GM18498 (cell line): ENCODE data around the gene NSFL1C.

Source experiments
- ATAC-seq: cut with Tn5 transposase; IDR thresholded peaks from one replicate; pipeline ENCODE4 v1.9.1; 2021; ENCODE audit warnings: mild to moderate bottlenecking, moderate library complexity; ENCODE audit not compliant: unreplicated experiment

Gene NSFL1C

DNA sequence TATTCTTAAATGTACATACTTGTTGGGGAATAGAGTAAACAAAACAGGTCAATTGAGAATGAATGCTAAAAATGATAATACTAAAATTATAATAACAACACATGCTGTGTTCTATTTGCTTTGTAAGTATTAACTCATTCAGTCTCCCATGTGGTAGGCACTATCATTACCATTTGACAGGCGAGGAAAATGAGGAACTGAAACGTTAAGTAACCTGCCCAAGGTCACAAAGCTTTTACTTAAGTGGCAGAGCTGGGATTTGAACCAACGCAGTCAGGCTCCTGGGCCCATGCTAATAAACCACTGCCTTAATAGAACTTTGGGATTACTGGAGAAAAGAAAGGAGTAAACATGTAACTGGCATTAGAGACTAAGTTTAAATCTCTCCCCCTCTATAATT is 3.8 kb downstream of the NSFL1C start:
- no peak for ATAC-seq

DNA sequence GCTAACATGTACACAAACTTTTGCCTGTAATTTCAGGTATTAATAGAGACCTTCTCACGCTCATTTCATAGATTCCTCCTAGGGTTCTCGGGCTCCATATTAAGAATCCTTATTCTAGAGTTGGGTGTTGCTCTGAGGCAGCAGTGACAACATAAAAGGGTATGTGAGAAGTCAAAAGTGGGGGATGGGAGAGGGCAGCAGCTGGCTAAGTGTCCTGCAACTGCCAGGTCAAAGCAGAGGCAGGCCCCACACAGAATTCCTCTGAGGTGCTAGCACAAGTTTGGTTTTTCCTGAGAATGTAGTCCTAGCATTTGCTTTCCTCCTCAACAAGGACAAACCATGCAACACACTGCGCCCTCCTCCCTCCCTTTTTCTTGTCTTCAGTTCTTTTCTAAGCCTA is 4.6 kb downstream of the NSFL1C start:
- no peak for ATAC-seq

DNA sequence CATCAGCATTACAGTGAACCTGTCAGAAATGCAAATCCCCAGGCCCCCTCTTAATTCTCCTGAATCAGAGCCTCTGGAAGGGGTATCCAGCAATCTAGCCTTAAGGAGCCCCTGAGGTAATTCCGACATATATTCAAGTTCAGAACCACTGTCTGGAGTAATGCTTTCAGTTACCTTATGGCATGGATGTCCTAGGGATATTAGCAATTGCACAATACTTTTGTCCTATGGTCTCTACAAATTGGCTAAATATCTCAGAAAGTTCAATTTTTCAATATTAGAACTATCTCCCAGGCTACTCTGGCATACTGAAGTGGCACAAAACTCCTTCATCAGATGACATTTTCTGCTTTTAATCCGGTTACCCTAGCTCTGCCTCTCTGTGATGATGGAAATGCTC is 6.4 kb downstream of the NSFL1C start:
- no peak for ATAC-seq

DNA sequence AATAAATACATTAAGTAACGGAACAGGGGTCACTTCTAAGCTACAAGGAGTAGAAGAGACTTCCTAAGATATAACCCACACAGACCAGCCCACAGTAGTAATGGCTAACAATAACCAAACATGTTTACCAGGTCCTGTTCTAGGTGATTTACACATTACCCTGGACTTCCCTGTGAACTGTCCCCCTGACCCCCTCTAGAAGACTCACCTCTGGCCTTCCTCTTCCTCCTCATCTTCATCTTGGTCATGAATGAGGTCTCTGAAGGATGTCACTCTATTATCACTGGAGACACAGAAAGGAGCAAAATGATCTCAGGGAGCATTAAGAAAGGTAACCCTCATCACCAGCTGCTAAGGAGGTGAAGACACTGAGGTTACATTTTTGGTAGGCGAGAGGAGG is 8.7 kb downstream of the NSFL1C start:
- ATAC-seq = no peak

DNA sequence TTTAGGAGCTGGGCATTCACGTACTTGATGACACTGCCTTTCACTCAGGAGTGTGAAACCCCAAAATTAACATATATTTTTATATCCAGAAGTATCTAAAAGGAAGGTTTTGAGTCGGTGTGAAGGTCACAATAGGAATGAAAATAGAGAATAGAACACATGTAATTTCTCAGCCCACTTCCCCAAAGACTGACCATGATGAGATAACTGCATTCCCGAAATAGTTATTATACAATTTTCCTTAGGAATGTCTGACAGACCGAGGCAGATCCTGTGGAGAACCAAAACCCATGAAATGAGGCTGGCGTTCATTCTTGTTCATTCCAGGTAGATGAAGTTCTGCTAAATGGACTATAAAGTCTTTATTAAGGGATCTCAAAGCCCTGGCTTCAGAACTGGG is 10.3 kb downstream of the NSFL1C start:
- ATAC-seq = no peak

DNA sequence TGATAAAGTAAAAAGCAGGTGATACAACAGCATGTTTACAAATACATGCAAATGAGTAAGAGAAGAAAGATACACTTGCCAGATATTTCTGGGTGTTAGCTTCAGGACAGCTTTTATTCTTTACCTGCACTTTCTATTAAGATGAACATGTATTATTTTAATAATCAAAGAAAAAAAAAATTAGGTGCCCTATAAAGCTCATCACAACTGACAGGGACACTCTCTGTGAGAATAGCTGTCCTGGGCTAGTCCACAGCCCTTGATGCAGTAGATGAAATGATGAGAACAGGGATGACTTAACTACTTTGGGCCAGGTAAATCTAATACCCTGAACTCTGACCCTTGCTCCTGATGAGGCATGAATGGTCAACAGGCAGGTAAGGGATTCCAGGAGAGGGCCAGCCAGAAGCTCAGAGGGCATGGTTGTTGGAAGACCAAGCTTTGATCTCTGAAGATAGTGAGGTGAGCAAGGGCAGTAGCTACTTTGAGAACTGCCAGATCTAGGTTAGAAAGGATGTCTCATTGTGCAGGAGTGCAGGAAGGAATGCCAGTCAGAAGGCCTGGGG is 15.6 kb downstream of the NSFL1C start:
- no peak for ATAC-seq

DNA sequence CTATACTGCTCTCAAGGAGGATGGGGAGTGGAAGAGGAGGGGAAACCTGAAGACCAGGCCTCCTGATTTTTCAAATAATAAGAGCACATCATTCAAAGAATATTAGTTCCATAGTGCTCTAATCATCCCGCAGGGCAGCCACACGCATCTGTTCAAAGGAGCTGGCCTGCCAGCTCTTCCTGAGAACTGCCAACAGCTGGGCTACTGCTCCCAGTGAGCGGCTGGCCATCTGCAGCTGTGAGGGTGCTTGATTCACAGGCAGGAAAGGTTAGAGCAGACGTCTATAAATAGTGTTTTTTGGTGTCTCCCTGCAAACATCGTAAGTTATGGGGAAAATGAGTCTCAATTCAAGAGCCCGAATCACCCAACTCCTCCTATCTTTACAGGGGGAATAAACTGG is 17.3 kb downstream of the NSFL1C start:
- ATAC-seq = no peak

DNA sequence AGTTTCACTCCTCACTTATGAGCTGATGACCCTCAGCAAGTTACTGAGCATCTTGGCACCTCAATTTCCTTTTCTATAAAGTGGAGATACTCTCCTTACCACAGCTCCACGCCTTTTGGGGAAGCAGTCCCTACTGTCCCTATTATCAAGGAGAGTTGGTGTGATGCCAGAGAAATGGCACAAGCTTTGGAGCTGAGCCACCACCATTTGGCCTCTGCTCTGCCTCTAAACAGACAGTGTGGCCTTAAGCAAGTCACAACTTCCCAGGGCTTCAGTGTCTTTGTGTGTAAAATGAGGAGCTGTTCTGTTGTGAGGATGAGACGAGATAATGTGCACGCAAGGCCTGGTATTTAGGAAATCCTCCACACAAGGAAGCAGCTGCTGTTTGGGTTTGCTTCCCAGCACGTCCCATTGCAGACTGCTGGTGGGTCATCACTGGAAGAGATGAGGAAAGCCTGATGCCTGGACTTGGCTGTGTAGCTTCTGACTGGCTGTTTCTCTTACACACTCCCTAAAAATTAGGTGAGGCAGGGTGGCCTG is 18.5 kb downstream of the NSFL1C start:
- no peak for ATAC-seq

DNA sequence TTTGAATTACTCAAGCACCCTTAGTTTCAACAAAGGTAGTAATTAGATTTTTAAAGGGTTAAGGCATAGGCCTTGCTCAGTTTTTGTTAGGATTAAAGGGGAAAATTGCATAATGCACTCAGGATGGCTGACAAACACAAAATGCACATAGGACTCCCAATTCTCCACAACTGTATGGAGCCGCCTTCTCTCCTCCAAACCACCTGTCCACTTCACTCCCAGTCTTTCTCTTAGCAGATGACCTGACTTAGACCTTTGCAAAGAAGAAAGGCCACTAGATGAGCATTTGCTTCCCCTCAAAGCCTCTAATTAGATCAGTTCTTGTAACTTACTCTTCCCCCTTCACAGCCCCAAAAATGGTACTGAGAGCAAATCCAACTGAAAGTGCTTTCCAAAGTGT is 20.1 kb downstream of the NSFL1C start:
- ATAC-seq = no peak

DNA sequence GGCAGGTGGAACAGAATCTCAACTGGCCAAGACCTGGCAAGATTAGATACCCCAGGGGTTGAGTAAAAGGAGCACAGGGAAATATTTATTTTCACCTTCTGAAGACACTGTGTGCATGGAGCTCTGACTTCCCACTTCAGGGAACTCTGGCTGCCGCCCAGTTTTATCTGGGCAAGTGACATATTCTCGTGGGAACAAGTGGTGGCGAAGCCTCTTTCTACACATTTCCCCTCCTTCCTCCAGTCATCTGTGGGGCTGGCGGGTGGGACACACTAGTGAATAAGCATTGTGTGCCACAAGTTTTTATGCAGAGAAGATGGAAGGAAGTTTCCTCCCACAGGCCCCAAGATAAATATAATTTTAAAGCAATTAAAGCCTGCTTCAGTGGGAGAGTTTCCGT is 23.6 kb downstream of the NSFL1C start:
- ATAC-seq = no peak

DNA sequence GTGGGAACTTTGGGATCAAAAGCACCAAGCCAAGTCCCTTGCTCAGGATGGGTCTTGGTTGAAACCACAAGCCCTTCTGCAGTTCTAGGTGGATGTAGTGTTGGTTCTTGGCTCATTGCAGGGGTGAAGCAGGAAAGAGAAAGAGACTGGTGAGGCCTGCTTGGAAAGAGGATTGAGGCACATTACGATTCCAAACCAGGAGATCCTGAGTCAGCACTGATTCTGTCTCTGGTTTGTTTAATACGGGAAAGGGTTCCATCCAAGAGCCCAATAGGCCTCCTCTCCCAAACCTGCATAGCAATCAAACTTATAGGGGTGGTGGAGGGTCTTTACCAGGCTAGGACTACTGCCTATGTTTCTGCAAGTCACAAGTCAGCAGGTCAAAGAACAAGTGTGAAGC is 24.3 kb downstream of the NSFL1C start:
- no peak for ATAC-seq

DNA sequence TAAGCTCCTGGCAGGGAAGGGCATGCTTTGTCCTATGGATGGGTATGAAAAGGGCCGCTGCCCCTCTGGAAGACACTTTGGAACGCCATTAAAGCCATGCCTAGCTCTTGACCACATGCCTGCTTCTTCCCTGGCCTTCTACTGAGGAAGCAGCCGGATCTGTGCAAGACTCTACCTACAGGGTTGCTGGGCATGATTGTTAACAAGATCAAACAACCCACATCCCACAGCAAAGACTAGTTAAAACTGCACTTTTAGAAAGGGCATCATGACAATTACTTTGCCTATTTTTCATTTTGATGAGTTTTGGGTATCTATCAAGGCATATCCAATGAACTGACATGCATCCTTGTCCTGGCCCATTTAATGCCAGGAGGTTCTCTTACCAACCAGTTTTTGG is 25.5 kb downstream of the NSFL1C start:
- no peak for ATAC-seq

DNA sequence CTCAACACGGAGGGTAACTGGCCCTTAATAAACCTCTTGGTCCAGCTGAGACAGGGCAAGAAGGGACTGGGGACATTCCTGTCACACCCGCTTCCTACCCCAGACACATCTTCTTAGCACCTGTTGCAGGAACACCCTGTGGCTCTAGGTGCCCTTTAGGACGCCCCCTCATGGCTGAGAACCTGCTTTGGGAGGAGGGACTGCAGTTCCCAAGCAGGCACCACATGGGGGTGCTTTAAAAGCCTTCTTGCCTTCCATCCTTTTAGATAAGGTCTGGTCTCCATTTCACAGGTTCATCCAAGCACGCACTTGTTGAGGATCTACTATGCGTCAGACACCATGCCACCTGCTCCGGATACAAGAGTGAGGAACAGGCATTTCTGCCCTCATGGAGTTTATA is 26.6 kb downstream of the NSFL1C start:
- no peak for ATAC-seq

DNA sequence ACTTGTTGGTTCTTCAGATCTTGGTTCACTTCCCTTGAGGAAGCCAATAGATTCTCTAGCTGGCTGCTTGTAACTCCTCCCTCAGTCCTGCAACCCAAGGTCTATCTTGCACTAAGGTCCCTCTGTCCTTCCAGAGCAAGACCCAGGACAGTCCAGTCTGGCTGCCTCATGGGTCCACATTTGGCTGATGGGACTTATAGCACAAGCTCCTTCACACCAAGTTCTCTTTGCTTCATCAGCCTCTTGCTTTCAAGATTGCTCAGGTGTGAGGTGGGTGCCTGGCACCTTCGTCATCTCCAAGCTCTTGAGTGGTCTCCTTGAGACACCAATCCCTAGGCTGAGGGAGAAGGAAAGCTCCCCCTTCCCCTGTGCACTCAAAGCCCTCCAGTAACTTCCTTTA is 28.3 kb downstream of the NSFL1C start:
- no peak for ATAC-seq

DNA sequence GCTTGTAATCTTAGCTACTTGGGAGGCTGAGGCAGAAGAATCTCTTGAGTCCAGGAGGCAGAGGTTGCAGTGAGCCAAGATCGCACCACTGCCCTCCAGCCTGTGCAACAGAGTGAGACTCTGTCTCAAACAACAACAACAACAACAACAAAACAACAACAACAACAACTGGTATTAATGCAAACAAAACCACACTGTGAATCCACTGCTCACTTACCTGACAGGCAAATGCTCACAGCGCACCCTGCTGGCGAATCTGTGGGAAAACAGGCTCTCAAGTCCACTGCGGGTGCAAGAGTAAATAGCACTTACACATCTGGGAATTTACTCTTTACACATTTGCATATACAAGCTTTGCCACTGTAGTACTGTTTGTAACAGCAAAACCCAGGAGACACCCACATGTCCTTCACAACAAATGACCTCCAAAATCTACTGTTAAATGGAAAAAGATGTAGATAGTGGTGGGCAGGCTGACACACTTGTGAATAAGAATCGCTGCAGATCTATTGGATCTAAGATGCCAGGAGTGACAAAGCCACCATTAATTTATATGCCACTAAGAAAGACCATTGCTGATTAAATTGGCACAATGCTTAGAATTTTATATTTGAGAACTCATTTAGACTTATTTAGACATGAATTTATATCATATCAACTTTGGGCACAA is 29.3 kb downstream of the NSFL1C start:
- ATAC-seq = no peak

DNA sequence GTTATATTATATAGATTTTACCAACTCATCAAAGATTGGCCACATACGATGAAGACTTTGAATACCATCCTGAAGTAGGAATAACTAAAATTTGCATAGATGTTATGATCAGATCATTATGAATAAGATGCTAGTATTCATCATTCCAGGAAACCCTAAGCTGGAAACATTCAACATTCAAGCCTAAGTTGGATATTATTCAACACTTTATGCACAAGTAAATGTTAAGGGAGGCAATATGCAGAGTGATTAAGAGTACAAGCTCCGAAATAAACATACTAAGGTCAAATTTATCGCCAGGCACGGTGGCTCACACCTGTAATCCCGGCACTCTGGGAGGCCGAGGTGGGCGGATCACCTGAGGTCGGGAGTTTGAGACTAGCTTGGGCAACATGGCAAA is 30.4 kb downstream of the NSFL1C start:
- no peak for ATAC-seq

DNA sequence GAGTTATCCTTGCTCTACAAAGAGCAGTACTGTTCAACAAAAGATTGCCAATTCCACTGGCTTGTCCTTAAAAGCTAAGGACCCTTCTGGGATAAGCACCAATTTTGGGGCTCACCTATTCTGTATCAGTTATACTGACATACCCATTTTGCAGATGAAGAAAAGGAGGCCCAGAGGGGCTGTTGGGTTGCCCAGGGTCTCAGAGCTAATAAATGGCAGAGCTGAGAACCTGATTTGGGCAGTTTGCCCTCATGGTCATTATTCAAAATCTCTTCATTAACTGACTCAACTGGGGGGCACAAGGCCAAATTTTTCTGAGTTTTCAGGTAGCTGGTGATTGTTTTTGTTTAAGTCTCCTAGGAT is 31.3 kb downstream of the NSFL1C start:
- ATAC-seq = no peak

DNA sequence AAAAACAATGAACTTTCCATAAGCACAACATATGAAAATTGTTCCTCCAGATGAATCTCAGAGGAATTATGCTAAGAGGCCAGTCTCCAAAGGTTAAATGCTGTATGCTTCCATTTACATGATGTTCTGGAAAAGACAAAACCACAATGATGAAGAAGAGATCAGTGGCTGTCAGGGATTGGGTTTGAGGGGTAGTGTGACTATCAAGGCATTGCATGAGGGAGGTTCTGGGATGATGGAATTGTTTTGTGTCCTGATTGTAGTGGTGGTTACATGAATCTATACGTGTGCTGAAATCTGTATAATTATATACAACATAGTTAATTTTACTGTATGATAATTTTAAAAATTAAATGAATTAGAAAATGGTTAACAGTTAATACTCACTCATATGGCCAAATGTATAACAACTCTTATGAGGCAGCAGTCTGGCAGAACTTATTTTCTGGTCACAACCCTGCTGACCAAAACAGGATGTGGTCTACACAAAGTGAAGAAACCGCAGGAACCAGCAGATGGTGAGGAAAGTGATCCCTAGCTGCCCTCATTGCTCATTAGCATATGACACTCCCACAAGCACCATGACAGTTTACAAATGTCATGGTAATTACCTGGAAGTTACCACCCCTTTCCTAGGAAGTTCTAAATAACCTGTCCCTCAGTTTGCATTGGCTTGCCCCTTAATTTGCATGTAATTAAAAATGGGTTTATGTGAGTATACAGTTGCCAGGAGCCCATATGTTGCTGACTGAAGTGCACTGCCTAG is 31.9 kb downstream of the NSFL1C start:
- peak; percentile 95 for ATAC-seq

DNA sequence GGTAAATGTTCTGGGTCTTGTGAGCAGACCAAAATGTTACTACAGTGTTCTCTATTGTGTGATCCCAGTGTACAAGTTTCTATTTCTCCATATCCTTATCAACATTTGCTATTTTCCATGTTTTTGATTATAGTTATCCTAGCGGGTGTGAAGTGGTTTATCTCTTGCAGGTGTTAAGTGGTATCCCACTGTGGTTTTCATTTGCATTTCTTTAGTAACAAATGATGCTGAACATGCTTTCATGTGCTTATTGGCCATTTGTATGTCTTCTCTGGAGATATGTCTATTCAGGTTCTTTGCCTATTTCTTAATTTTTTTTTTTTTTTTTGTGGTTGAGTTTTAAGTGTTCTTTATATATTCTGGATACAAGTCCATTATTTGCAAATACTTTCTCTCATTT is 35.5 kb downstream of the NSFL1C start:
- no peak for ATAC-seq

DNA sequence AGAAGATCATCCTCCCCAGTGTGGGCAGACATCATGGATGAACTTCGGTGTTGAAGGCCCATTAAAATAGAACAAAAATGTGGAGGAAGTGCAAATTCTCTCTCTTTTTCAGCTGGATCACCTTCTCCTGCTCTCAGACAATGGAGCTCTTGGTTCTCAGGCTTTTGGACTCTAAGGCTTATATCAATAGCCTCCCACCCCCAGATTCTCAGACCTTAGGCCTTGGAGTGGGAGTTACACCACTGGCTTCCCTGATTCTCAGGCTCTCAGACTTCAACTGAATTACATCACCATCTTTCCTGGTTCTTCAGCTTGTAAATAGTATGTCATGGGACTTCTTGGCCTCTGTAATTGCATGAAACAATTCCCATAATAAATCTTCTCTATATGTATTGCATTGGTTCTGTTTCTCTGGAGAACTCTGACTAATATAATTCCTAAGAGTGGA is 36.6 kb downstream of the NSFL1C start:
- no peak for ATAC-seq

DNA sequence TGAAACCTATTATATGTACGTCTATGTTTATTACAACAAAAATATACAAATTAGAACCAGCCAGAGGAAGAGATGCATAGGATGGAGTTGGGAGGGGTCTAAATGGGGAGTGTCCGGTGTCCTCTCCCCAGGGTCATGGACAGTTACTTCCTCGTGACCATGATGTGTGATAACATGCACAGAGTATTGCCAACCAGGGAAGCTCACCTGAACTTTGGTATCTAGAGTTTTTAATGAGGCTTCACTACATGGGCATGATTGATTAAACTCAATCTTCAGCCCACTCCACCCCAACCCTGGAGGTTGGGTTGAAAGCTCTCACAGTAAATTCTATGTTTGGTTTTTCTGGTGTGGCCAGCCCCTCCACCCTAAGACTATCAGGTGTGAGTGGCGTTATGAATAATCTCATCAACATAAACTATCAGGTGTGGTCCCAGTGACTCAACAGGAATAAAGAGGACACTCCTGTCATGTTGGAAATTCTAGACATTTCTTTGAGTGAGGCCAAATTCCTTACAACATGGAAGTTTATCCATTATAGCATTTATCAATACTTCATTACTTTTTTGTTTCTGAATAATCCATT is 37.4 kb downstream of the NSFL1C start:
- no peak for ATAC-seq
